Measurements from ENCODE around the gene DUT. TPM values are rescaled to one million over a fixed set of nuclear protein-coding genes. Genes with fewer than 3 reads are reported as not detected.
A peak's percentile ranks its signal among the peaks of the same experiment; 100 is the strongest.

DUT gene
- total RNA-seq, 1 experiment from 2014 or later = 148 TPM

DNA sequence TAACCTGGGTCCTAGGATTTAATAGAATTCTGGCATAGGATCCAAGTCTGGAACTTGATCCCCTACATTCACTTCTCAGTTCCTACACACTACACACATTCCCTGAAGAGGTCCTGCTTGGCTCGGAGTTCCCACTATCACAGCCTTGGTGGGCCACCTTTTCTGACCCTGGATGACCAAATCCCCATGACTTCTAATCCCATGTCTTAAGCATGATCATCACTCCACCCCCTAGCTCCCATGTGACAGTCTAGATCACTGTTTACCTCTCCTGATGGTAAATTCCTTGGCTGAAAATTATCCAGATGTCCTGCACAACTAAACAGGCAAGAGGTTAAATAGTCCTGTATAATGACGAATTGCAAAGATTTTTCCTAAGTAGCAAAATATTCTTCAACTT is 40.3 kb downstream of the DUT start:
- no peak for DNase-seq (ENCODE audit: low spot score)

DNA sequence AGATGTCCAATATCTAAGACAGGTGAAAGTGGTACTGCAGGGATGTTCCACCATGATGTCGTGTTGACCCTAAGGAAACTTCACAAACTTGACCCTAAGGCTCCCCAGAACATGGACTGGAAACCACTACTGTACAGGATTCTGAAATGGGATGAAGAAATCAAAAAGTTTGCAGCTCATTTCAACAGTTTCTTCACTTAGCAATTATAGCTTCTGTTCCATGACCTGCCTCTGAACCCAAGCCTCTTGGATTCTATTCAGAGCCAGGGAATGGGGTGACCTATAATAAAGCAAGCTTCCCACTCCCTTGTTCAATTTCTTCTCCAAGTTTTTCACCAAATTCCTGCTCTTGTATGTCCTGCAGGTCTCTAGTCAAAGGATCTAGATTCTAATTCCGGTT is 40.7 kb downstream of the DUT start:
- DNase-seq (ENCODE audit: low spot score) = no peak

DNA sequence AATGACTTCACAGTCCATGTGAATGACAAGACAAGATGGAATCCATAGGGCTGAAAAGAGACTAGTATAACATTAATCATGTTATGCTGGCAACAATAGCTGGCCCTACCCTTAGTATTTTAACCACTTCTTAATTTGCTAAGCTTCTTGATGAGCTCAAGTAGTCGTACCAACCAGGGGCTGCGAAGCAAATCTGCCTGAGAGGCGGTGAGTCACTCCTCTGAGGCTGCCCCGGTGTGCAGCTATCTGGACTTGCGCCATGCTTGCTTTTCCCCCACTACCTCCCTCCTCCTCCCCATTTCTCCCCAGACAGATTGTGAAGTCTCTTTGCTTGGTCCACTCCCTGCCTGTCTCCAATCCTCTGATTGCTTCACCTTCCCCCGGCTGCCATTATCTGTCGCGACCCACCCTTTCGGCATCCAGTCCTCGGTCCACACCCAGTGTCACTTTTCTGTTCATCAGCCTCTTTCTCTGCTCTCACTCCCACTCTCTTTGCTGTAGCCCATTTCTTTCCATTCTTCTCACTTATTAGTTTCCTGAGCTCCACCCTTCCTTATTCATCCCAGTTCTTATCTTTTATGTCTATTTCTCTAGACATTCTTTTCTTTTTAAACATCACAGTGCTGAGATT is 42.7 kb downstream of the DUT start:
- peak; percentile 91 for DNase-seq (ENCODE audit: low spot score)

DNA sequence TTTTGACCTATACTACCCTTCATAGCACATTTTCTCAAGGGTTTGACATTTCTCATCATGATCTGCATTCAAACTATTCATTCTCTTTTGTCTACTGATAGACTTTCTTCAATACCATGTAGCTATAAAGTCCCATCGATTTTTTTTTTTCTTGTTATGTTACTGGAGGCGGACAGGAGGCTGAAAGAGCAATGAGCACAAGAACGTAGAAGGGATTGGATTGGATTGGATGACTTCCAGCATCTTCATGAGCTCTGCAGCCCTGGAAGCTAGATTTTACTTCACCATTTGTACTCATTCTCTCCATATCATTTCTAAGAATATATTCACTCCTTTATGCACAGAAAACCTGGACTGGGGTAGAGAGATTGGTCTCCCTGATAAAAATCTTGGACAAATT is 43.2 kb downstream of the DUT start:
- DNase-seq (ENCODE audit: low spot score) = peak; percentile 33

DNA sequence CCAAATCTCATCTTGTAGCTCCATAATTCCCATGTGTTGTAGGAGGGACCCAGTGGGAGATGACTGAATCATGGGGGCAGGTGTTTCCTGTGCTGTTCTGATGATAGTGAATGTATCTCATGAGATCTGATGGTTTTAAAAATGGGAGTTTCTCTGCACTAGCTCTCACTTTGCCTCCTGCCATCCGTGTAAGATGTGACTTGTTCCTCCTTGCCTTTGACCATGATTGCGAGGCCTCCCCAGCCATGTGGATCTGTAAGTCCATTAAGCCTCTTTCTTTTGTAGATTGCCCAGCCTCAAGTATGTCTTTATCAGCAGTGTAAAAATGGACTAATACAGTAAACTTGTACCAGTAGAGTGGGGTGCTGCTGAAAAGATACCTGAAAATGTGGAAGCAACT is 44.5 kb downstream of the DUT start:
- no peak for DNase-seq (ENCODE audit: low spot score)

DNA sequence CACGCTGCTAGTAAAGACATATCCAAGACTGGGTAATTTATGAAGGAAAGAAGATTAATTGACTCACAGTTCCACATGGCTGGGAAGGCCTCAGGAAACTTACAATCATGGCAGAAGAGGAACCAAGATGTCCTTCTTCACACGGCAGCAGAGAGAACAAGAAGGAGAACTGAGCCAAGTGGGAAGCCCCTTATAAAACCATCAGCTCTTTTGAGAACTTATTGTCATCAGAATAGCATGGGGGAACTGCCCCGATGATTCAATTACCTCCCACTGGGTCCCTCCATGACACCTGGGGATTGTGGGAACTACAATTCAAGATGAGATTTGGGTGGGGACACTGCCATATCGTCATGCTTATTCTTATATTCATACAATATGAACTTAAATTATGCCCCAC is 49.0 kb downstream of the DUT start:
- DNase-seq (ENCODE audit: low spot score) = no peak

DNA sequence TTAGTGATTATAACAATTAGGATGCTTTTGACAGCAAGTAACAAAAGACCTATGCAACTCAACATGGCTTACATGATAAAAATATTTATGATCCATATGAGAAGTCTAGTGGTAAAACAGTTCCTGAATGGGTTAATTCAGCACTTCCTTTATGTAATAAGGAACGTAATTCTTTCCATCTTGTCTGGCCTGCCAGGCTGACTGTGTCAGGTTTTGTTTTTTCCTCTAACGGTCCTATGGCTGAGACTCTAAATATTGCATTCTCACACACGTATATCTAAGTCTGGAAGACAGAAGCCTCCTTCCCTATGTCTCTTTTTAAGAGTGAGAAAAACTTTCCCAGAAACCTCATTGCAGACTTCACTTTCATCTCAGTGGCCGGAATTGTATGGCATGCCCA is 50.6 kb downstream of the DUT start:
- DNase-seq (ENCODE audit: low spot score) = no peak

DNA sequence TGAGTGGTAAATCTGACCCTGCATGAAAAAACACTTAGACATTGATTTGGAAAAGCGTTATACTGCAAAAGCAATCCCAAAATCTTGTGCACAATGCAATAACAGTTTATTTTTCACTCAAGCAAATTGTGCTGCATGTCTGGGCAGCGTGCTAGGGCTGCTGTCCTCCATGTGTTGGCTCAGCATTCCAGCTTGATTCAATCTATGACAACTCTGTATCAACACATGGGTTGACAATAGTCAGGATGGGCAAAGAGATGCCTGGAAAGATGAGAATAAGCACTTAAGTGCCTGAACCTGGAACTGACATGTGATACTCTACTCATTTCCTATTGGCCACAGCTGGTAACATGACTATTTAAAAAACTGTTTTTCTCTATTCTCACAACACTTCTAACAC is 51.8 kb downstream of the DUT start:
- DNase-seq (ENCODE audit: low spot score) = no peak

DNA sequence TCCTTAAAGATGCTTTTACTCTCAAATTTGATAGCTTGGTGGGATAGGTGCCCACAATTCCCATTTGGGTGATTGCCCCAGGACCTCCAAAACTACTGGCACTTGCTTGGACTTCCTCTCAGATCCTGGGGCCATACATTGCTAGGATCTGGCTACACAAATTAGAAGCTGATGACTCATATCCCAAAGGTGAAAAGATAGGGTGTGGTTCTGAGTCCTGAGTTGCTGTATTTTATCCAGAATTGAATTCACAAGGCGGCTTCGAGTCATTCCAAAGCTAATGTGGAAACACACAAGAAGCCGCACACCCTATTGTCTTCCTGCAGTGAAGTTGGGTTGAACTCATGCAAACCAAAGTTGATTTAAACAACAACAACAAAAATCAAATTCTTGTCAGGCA is 53.4 kb downstream of the DUT start:
- DNase-seq (ENCODE audit: low spot score) = peak; percentile 70

DNA sequence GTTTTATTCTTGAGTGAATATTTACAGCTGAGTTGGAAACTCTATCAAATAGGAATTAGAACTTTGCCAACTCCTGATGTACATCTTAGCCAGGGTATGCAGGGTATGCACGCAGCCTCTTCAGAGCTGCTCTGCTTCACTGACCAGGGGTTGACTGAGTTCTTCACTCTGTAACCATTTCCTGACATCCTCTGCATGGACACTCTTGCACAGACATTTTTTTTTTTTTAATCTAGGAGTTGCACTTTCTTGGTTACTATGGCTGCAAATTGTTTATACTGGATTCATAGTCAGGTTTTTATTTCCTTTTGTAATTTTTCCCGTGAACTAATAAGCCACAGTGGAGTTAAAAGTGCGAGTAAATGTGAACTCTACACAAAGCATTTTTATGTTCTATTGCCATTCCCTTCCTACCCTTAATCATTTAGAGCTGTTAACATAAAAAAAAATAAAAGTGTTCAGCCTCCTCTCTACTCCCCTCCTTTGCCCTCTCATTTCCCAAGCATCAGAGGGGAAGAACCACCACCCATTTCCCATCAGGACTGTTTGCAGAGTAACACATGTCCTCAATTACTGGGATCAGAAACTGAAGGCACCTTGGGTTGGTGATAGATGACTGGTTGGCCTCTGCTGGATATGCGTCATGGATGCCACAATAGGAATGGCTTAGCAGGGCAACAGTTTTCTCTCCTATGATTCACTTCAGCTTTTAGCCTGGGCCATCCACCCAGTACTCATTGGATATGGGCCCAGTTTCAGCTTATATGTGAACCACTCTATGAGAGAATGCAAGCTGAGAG is 54.0 kb downstream of the DUT start:
- peak; percentile 95 for DNase-seq (ENCODE audit: low spot score)

DNA sequence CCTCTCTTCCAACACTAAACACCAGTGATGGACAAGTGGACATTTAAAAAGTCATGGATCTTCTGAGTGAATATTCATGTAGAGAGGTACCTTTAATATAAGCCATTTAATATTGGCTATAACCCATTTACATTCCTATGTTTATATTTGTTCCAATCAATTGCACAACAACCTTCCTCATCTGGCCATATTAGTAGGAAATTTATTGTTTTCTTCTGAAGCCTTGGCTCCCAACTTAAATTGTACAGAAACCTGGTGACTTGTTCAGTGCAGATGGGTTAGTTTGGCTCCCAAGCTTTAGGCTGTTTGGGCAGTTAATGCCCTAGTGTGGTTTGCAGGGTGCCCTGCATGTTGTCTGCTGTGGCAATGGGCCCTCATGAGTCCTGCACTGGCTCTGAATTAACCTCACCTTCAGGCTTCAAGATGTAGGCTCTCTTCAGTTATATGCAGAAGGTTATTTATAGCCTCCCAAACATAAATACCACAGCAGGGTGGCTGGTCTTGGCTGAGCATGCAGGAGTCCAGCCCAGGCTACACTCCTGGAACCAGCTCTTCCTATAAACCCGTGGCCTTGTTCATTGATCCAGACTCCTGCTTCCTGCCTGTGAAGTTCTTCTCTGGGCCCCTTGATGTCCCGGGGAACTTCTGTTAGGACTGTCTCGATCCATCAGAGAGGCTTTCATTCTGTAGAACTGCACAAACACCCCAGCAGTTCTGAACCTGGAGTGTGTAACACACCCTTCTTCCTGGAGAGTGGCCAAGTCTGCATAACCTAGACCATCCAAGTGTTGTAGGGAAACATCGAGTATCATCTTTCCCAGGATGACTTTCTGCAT is 57.0 kb downstream of the DUT start:
- peak; percentile 53 for DNase-seq (ENCODE audit: low spot score)

DNA sequence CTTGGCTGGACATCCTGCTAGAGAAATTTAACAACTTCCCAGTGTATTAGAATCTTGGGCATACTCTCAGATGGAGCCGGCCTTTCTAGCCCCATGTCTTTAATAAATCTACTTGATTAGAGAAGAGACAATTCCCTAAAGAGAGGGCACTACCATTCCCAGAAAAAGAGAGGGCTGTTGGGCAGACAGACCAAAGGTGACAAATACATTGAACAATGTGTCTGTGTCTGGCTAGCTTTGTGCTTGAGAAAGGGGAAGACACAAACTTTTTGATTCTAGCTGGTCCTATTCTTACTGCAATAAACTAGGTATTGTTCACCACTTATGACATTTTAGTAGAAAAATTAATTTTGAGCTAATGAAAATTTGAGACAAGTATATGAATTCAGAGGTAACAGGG is 57.7 kb downstream of the DUT start:
- no peak for DNase-seq (ENCODE audit: low spot score)

DNA sequence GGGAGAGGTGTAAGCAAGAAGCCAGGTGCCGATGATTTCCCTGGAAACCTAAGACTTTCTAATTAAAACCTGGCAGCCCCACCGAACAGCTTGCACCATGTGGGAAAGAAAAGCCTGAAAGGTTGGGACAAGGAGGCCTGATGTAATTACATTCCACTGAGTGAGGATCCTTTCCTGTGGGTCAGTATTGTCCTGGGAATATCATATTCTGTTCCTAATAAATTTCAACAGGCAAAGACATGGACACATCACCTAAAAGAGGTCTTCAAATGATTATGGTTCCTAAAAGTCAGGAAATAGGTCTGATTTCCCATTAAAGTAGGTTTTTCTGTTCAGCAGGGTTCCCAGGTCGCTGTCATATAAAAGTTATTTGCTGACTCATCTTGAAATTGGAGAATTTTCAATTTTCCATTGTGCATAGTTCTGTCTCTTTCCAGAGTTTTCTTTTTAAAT is 58.5 kb downstream of the DUT start:
- DNase-seq (ENCODE audit: low spot score) = no peak

DNA sequence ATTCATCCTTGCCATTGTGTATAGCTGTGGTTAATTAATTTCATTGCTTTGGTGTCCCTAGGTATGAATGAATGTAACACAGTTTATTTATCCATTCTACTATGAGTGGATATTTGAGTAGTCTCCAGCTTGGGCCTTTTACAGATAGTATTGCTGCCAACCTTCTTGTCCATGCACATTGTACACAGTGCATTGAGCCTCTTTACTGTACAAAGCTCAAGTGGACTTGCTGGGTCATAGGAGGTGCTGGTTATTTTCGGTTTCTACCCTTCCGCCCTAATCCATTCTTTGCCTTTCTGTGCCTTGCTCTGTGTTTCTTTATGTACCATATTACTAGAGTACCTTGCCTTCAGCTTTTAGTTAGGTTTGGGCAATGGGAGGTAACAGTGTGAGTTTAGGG is 60.7 kb downstream of the DUT start:
- no peak for DNase-seq (ENCODE audit: low spot score)

DNA sequence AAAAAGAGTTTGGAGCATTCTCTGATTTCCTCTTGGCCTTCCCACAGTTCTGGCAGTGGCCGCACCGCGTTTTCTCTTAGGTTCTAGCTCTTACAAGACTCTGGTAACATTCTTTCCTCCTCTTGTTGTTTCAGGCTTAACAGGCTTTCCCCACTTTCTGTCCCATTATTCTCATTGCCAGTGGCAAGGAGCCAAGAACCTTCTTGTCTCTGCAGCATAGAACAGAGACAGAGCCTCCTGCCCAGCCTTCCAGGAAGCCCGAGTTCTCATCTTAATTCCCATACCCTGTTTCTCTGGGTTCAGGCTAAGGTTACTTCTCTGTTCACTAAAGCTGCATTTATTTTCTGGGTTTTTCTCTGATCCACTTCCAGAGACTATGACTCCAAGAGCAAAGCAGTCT is 61.1 kb downstream of the DUT start:
- DNase-seq (ENCODE audit: low spot score) = no peak

Other genes with a start within 250 kb of the DUT start
- not detected in 2 replicates for gene SLC24A5, start 210.4 kb upstream of the DUT start, total RNA-seq (2014; rRNA removed; shearing (Covaris generic))
- 30.4 and 41.4 TPM in 2 replicates for gene MYEF2, start 153.1 kb upstream of the DUT start, total RNA-seq (2014; rRNA removed; shearing (Covaris generic))
- gene CTXN2, start 139.8 kb upstream of the DUT start, total RNA-seq (2014; rRNA removed; shearing (Covaris generic)) = 0.05 TPM in 1 of 2 replicates, not detected in the other
- gene SLC12A1, start 125.1 kb upstream of the DUT start, total RNA-seq (2014; rRNA removed; shearing (Covaris generic)) = not detected in 2 replicates

Measured in A172 (cell line).